Measurements from ENCODE around the gene FBN1.

Gene FBN1

DNA sequence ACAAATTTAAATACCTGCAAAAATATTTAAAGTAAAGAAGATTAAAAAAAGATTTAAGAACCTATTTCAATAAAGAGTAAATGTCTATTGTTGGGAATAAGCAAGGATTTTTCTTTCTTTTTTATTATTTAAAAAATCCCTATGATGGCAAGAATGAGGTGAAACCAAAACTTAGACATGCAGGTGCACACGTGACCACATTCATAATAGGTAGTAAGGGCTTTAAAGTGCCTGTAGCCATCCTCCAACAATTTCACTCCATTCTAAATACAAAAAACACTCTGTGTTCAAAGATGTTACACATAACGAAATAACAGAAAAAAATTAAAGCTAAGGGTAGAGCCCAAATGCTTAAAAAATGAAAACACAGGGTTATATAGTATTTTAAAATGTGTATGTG, 74.0 kb downstream of the FBN1 start:
- no peaks in the 10 kb centered on the region for H3K36me3 ChIP-seq (ENCODE audit: control insufficient read depth in 2 of 2, insufficient read depth in 1 of 2, low read length in 2 of 2)
- H3K4me1 ChIP-seq (ENCODE audit: control insufficient read depth, insufficient read depth, low read length), result 0 out of 2 replicates have a peak, but pooled peaks cover 1% of the 10 kb centered on the region
- H3K27ac ChIP-seq (ENCODE audit: extremely low read depth, low read depth, low read length), result no peak overlapping the region
- TF ChIP-seq ZNF266 (tag by site-specific recombination; IDR thresholded peaks at IDR 0.05; ENCODE audit: low read depth), result no peak
- TF ChIP-seq ZNF777 (tag by site-specific recombination; IDR thresholded peaks at IDR 0.05; ENCODE audit: borderline replicate concordance), result no peak
- no peak for TF ChIP-seq ZNF19 (tag by site-specific recombination; IDR thresholded peaks at IDR 0.05; ENCODE audit: low read depth)
- TF ChIP-seq ZNF114 (tag by site-specific recombination; IDR thresholded peaks at IDR 0.05), result no peak
- no peak for TF ChIP-seq ZNF404 (tag by site-specific recombination; IDR thresholded peaks at IDR 0.05)
- TF ChIP-seq ZNF629 (tag by site-specific recombination; IDR thresholded peaks at IDR 0.05), result no peak
- no peak for TF ChIP-seq MZF1 (tag by site-specific recombination; IDR thresholded peaks at IDR 0.05; ENCODE audit: borderline replicate concordance)
- no peak for TF ChIP-seq SP3 (tag by site-specific recombination; IDR thresholded peaks at IDR 0.05)
- TF ChIP-seq, protein P1, sequence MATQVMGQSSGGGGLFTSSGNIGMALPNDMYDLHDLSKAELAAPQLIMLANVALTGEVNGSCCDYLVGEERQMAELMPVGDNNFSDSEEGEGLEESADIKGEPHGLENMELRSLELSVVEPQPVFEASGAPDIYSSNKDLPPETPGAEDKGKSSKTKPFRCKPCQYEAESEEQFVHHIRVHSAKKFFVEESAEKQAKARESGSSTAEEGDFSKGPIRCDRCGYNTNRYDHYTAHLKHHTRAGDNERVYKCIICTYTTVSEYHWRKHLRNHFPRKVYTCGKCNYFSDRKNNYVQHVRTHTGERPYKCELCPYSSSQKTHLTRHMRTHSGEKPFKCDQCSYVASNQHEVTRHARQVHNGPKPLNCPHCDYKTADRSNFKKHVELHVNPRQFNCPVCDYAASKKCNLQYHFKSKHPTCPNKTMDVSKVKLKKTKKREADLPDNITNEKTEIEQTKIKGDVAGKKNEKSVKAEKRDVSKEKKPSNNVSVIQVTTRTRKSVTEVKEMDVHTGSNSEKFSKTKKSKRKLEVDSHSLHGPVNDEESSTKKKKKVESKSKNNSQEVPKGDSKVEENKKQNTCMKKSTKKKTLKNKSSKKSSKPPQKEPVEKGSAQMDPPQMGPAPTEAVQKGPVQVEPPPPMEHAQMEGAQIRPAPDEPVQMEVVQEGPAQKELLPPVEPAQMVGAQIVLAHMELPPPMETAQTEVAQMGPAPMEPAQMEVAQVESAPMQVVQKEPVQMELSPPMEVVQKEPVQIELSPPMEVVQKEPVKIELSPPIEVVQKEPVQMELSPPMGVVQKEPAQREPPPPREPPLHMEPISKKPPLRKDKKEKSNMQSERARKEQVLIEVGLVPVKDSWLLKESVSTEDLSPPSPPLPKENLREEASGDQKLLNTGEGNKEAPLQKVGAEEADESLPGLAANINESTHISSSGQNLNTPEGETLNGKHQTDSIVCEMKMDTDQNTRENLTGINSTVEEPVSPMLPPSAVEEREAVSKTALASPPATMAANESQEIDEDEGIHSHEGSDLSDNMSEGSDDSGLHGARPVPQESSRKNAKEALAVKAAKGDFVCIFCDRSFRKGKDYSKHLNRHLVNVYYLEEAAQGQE (tag by site-specific recombination; IDR thresholded peaks at IDR 0.05), result no peak
- TF ChIP-seq ZNF791 (tag by site-specific recombination; IDR thresholded peaks at IDR 0.05), result no peak
- TF ChIP-seq ZFP41 (tag by site-specific recombination; IDR thresholded peaks at IDR 0.05; ENCODE audit: borderline replicate concordance), result no peak
- TF ChIP-seq, protein P2, sequence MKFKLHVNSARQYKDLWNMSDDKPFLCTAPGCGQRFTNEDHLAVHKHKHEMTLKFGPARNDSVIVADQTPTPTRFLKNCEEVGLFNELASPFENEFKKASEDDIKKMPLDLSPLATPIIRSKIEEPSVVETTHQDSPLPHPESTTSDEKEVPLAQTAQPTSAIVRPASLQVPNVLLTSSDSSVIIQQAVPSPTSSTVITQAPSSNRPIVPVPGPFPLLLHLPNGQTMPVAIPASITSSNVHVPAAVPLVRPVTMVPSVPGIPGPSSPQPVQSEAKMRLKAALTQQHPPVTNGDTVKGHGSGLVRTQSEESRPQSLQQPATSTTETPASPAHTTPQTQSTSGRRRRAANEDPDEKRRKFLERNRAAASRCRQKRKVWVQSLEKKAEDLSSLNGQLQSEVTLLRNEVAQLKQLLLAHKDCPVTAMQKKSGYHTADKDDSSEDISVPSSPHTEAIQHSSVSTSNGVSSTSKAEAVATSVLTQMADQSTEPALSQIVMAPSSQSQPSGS (tag by site-specific recombination; IDR thresholded peaks at IDR 0.05; ENCODE audit: low read depth), result no peak
- no peaks in the 10 kb centered on the region for H3K9me3 ChIP-seq (ENCODE audit: control insufficient read depth, insufficient read depth, low read depth, low read length)
- POLR2A ChIA-PET, result no interaction called here
- CTCF ChIA-PET, result interaction anchor here (0.7 kb wide), 1 partner anchor 15 kb away, joined by 7 read pairs; no protein-coding TSS in a partner anchor
- no peak overlapping the region for H3K4me3 ChIP-seq (ENCODE audit: low read depth, low read length)

DNA sequence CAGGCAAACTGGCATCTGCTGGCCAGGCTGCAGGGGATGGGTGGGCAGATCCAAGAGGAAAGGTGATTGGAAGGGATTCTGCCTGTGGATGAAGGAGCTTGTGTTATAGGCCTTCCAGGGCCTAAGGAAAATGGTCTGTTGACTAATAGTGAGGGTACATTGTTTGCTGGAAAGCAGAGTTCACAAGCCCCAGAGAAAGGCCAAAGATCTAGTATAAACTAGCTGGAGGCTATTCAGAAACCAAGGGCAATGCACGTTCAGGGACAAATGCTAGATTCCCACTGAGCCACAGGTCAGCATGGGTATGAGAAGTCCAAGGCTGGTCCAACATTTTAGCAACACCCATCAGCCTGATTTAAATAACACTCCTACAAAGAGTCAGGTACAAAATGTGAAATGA, 74.7 kb downstream of the FBN1 start:
- Histone ChIP-seq H3K4me3 (ENCODE audit: low read depth, low read length) (no peak overlapping the region), H3K36me3 (ENCODE audit: control insufficient read depth in 2 of 2, insufficient read depth in 1 of 2, low read length in 2 of 2) (no peaks in the 10 kb centered on the region), H3K27ac (ENCODE audit: extremely low read depth, low read depth, low read length) (no peak overlapping the region), H3K9me3 (ENCODE audit: control insufficient read depth, insufficient read depth, low read depth, low read length) (no peaks in the 10 kb centered on the region), H3K4me1 (ENCODE audit: control insufficient read depth, insufficient read depth, low read length) (peaks cover 6% of the 10 kb centered on the region; the same call in 1 of the 2 replicates)
- CTCF ChIA-PET, result no interaction called here
- TF ChIP-seq ZBTB21 (tag by site-specific recombination; IDR thresholded peaks at IDR 0.05) (no peak), ZNF585B (tag by site-specific recombination; IDR thresholded peaks at IDR 0.05) (peak; percentile 21; the same call in 1 of the 2 replicates), OVOL3 (tag by site-specific recombination; IDR thresholded peaks at IDR 0.05) (no peak)
- TF ChIP-seq, protein P3, sequence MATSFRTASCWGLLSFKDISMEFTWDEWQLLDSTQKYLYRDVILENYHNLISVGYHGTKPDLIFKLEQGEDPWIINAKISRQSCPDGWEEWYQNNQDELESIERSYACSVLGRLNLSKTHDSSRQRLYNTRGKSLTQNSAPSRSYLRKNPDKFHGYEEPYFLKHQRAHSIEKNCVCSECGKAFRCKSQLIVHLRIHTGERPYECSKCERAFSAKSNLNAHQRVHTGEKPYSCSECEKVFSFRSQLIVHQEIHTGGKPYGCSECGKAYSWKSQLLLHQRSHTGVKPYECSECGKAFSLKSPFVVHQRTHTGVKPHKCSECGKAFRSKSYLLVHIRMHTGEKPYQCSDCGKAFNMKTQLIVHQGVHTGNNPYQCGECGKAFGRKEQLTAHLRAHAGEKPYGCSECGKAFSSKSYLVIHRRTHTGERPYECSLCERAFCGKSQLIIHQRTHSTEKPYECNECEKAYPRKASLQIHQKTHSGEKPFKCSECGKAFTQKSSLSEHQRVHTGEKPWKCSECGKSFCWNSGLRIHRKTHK (tag by site-specific recombination; IDR thresholded peaks at IDR 0.05), result no peak
- TF ChIP-seq, protein P1 (tag by site-specific recombination; IDR thresholded peaks at IDR 0.05), result no peak
- POLR2A ChIA-PET, result no interaction called here

Measured in HEK293 (cell line).